SK-N-MC (cell line): Measurements from ENCODE around the gene TANGO2.

Experiments used
- EZH2 ChIP-seq: fragments of 200-600 bp; sonication (generic); IDR thresholded peaks from one replicate; pipeline ENCODE4 v1.6.1; 2017; ENCODE audit warnings: antibody characterized with exemption
- POLR2AphosphoS5 ChIP-seq: IDR thresholded peaks from 2 replicates; pipeline ENCODE4 v1.6.1; 2012; ENCODE audit warnings: mild to moderate bottlenecking, low read depth, low read length, borderline replicate concordance

GRCh38 chr22:20002128-20002527 is 18.8 kb upstream of the TANGO2 start:
- TF ChIP-seq POLR2AphosphoS5 = no peak
- TF ChIP-seq EZH2 = no peak
